Measurements from ENCODE around the gene PLOD3.

Gene PLOD3

DNA sequence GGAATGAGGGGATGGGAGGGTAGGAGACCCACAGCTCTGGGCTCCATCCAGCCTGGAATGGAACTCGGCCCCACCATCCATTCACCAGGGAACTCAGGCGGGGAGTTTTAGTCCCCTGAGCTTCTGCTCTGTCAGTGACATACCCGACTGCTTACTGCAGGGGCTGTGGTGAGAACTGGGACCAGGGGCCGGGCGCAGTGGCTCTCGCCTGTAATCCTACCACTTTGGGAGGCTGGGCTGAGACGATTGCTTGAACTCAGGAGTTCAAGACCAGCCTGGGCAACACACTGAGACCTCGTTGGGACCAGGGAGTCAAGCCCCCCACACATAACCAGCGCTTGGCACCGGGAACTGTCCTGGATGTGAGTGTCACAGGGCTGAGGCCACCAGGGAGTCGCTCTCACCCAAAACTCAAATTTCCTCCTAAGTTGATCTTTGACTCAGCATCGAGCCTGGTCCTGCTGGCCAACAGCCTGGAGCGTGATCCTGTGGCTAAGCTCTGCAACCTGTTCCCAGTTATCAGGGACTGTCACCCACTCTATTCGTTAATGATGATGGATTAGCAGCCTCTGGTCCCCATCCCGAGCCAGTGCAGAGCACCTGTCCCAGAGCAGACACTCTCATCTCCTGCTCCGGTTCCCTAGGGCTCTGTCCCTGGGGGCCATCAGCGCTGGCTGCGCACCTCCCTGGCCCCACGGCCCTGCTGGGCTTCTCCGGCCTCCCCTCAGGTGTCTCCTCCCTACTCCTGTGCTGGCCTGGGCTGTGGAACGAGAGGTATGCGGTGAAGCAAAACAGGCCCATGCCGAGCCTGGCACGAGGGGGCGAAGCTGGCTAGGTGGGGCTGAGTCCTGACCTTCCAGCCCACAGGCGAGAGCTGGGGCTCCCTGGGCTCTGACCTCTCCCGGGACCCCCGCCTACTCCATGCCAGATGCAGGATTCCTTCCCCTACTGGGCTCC lies 21.1 kb upstream of the PLOD3 start:
- DNase-seq (ENCODE audit: low spot score), result no peak

DNA sequence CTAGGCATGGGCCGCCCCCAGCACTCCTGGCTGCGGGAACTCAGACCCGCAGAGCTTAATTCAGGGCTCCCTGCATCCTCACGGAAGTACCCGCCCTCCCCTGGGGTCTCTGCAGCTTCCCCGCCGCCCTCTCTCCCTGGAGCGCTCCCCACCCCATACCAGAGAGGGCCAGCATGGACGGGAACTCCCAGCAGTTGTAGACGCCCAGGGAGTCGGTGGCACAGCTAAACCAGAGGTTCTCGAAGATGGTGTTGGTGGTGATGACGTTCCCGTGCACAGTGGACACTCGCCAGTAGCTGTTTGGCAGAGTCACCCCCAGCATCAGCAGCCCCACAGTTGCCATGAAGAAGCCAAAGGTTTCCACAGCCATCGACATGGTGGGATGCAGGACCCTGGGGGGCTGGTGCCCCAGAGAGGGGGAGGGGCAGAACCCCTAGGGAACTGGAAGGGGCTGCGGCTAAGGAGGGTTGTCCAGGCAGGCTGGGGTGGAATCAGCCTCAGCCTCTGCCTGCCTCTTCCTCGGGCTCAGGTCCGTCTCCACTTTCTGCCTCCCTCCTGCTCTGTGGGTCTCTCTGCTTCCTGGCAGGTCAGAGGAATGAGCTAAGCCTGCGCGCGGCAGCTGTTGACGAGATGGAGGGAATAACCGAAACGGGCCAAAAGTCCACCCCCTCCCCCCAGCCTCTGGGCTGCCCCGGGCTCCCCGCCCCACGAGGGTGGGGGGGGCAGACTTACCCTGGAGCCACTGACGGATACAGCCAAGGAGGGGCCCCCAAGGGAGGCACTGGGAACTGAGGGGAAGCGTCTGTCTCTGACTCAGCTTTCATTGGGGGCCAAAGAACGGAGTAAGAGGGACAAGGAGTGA lies 20.1 kb upstream of the PLOD3 start, which contains the start of gene CLDN15:
CLDN15 (minus strand) TSS at position 597 of the 862 bp plus-strand sequence; CDS start at position 376, 221 bp downstream.
- DNase-seq (ENCODE audit: low spot score), result no peak

DNA sequence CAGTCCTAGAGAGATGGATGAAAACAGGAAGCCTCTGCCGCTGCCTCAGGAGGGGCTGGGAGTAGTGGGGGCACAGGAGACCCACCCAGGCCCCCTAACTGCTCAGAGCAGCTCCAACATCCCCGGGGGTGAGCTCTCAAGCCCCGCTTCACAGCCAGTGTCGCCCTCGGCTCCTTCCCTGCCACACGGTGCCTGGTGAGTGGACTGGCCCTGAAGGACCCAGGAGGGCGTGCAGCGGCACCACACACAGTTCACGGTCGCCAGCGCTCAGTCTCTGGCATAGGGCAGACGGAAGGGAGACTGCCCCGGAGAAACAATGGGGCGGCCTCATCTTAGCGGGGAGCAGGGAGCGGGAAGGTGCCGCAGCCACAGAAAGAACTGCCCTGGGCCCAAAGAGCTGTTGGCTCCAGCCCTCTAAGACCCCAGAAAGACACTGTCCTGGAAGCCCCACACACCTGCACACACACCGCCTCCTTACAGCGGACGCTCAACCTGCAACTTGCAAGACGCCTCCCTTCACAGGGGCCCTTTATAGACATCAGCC lies 19.0 kb upstream of the PLOD3 start:
- DNase-seq (ENCODE audit: low spot score), result no peak

GRCh38 chr7:101235522-101235921 lies 18.1 kb upstream of the PLOD3 start:
- DNase-seq (ENCODE audit: low spot score), result no peak

- no peak for DNase-seq (ENCODE audit: low spot score)
Measured at GRCh38 chr7:101235050-101235449, 17.7 kb upstream of the PLOD3 start.

GRCh38 chr7:101234636-101235035 lies 17.3 kb upstream of the PLOD3 start:
- DNase-seq (ENCODE audit: low spot score), result no peak

DNA sequence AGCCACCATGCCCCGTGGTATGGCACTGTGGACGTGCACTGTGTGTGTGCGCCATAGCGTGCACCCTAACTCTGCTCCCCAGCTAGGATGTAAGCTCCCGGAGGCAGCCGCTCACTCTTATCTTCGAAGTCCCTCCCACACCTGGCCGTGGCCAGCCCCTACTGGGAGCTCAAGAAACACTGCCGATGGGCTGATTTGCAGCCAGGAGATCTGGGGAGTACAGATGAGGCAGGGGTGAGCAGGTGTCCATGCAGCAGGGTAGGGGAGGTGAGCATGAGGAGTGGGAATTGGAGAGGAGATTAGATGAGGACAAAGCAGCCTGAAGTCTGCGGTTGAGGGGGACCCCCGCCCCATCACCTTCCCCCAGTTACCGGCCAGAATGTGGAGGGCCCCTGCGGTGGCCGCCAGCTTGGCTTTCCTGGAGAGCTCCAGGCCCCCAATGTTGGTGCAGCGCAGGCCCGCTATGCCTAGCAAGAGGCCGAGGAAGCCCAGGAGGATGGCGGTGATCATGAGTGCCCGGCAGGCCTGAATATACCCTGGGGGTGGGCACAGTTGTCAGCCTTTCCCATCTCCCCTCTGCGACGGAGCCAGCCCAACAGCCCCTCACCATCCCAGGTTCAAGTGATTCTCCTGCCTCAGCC lies 16.6 kb upstream of the PLOD3 start:
- no peak for DNase-seq (ENCODE audit: low spot score)

DNA sequence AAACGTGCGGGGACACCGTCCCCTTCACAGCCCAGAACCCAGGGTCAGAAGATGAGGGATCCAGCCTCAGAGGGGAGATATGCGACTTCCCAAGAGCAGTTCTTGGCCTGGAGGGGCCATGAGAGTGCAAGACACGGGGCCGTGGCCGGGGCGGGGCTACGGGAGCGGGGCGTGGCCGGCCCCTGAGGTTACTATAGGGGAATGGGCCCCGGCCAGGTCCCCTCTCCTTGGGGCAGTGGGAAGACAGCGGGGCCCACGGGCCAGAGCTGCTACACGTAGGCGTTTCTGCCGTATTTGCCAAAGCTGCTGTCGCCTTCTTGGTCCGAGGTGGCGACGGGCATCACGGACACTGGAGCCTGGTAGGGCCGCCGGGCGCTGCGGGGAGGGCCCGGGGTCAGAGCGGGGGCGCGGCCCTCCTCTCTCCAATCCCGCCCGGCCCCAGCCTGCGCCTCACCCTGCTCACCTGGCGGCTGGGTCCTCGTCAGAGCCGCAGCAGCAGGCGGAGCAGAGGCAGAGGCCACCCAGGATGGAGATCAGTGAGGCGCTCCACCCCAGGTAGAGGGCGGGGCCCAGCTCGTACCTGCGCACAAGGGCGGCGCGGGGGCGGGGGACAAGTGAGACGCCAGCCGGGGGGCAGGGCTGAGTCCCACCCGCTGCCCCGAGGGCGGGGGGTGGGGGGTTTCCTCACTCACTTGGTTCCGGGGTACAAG lies 14.9 kb upstream of the PLOD3 start:
- no peak for DNase-seq (ENCODE audit: low spot score)

DNA sequence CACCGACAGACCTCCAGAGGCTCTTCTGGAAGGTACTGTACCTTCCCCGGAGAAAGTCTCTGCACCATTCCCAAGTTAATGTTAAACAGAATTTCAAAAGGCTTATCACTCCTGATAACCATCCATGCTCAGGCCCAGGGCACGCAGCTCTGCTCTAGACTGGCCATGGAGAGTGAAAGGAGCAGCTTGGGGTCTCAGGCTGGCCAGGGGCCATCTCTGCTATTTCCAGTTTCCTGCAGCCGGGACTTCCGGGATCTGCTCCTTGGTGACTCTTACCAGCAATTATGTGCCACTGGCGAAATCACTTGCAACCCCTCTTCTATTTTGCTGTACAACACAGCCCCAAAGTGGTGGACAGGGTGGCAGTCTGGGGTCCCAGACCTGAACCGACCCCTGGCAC lies 14.3 kb upstream of the PLOD3 start:
- DNase-seq (ENCODE audit: low spot score), result no peak

- DNase-seq (ENCODE audit: low spot score), result no peak
Measured at GRCh38 chr7:101226721-101227120, 9.3 kb upstream of the PLOD3 start.

- DNase-seq (ENCODE audit: low spot score), result no peak
Measured at GRCh38 chr7:101225650-101226049, 8.3 kb upstream of the PLOD3 start.

DNA sequence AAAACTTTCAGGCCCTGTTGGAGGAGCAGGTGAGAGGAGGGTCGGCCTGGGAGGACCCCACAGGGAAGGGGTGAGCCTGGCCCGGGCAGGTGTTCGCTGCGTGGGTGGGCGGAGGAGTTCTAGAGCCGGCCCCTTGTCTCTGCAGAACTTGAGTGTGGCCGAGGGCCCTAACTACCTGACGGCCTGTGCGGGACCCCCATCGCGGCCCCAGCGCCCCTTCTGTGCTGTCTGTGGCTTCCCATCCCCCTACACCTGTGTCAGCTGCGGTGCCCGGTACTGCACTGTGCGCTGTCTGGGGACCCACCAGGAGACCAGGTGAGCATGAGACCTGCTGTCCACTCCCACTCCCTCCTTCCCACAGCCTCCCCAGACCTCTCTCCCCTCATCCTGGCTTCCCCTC lies 6.1 kb upstream of the PLOD3 start:
- no peak for DNase-seq (ENCODE audit: low spot score)

GRCh38 chr7:101222275-101222830 lies 5.0 kb upstream of the PLOD3 start:
- DNase-seq (ENCODE audit: low spot score), result no peak

GRCh38 chr7:101220295-101220694 lies 2.9 kb upstream of the PLOD3 start:
- no peak for DNase-seq (ENCODE audit: low spot score)

DNA sequence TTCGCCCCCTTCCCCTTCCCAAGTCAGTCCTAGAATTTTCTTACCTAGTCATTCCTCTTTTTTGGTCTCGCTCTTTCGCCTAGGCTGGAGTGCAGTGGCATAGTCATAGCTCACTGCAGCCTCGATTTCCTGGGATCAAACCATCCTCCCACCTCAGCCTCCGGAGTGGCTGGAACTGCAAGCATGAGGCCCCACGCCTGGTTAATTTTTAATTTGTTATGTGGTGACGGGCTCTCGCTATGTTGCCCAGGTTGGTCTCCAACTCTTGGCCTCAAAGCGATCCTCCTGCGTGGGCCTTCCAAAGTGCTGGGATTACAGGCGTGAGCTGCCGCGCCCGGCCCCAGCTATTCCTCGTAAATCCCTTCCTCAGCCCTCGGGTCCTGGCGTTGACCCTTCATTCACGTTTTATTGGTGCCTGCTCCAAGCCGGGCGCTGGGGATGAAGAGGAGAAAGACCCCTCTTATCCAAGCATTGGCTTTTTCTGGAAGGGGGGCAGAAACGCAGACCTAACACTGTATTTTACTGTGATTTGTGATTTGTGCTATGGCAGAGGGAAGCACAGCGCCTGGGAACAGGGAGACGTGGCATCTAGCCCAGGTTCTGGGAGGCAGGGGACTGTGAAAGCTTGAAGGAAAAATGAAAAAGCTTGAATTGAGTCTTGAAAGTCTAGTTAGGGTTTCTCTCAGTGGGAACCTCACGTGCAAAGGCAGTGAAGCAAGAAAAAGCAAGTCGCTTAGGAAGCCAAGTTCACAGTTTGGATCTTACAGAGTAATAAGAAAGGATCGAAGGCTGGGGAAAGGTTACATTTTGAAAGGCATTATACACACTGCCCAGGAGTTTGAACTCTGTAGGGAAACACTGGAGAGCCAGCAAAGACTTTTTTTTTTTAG lies 1.1 kb upstream of the PLOD3 start:
- no peak for DNase-seq (ENCODE audit: low spot score)

GRCh38 chr7:101216860-101217387 lies 457 bp downstream of the PLOD3 start:
- no peak for DNase-seq (ENCODE audit: low spot score)

DNA sequence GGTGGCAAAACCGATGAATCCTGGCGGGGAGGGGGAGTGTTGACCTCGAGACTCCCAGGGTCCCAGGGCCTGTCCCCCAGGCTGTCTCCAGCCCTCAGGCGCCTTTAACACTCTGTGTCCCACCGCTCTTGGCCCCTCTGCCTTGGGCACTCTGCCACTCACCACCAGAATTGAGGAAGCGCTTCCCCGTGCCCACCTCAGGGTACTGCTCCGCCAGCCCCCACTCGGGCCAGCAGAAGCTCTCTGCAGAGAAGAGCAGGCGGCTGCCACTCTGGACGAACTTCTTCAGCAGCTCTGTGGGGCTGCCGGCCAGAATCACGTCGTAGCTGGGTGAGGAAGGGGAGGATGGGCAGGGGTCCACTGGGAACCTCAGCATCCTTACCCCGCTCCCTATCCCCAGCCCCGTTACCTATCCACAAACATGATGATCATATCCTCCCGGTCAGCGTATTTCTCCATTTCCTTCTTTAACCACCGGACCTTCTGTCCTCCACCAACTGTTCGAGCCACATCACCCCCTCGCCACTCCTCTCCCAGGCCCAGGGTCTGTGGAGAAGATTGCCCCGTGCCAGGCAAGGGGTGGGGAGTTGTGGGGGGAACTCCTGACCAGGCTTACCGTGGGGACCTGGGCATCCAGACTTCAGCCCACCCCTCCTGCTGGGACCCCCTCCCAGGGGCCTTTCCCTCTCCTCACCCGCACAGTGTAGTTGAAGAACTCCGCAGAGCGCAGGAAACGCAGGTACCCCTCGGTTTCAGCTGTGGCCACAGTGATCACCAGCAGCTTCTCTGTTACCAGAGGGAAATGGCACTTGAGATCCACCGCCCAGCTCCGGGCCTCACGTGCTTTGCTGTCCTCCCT lies 1.2 kb downstream of the PLOD3 start:
- no peak for DNase-seq (ENCODE audit: low spot score)

DNA sequence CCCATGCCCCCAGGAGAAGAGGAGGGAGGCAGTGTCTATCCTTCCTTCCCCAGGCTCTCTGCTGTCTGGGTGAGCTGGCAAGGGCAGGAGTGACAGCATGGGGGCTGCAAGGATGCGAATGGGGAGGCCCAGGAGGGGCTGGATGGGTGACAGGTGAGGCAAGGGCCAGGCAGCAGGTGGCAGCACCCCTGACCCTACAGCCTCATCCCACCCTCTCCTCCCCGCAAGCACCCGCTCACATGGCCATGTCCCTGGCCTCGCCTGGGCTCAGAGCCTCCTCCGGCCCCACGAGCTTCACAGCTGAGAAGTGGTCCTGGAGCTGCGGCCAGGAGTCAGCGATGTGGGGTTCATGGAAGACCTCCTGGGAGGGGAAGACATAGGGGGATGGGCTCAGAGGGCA lies 5.4 kb downstream of the PLOD3 start:
- DNase-seq (ENCODE audit: low spot score), result no peak

- DNase-seq (ENCODE audit: low spot score), result no peak
Measured at GRCh38 chr7:101211501-101211900, 5.9 kb downstream of the PLOD3 start.

Measured in germinal center (tissue), 1 donor.